Activated CD4-positive, alpha-beta memory T cell treated with anti-CD3 and anti-CD28 coated beads for 36 hours (primary cell): Measurements from ENCODE around the gene AFG3L2. TPM values are rescaled to one million over a fixed set of nuclear protein-coding genes. Genes with fewer than 3 reads are reported as not detected.

ENCODE experiments used
- CTCF ChIA-PET: fragments of 350-600 bp; sonication (Branson Sonifier 250); formaldehyde crosslinking; loops from one replicate; lab custom pipeline; 2021; ENCODE audit warnings: antibody characterized with exemption, inconsistent platforms; lab: Charles Lee
- POLR2A ChIA-PET: fragments of 350-600 bp; sonication (Branson Sonifier 250); formaldehyde crosslinking; loops from one replicate; lab custom pipeline; 2021; ENCODE audit warnings: antibody characterized with exemption; lab: Charles Lee
- DNase-seq: peaks from one replicate; pipeline ENCODE4 v3.0.0-alpha.2; 2020
- H3K27ac Mint-ChIP-seq: one replicate; pipeline ENCODE4 v1.8.0; 2021; ENCODE audit warnings: mixed read lengths
- H3K27me3 Mint-ChIP-seq: one replicate; pipeline ENCODE4 v1.8.0; 2021; ENCODE audit warnings: mixed read lengths
- H3K36me3 Mint-ChIP-seq: one replicate; pipeline ENCODE4 v1.8.0; 2021; ENCODE audit warnings: mixed read lengths
- H3K4me1 Mint-ChIP-seq: one replicate; pipeline ENCODE4 v1.8.0; 2021; ENCODE audit warnings: low read depth, mixed read lengths
- H3K4me3 Mint-ChIP-seq: one replicate; pipeline ENCODE4 v1.8.0; 2021; ENCODE audit warnings: mild to moderate bottlenecking, mixed read lengths
- H3K9me3 Mint-ChIP-seq: one replicate; pipeline ENCODE4 v1.8.0; 2021; ENCODE audit warnings: mixed read lengths
- intact Hi-C: fragments of 100-400 bp; cut with micrococcal nuclease; formaldehyde crosslinking; loops from one replicate; pipeline ENCODE4 v1.15.1; 2023
- total RNA-seq, 2 experiments: library from RNA; stranded (reverse); gene quantifications; one replicate each; pipeline ENCODE4 v1.2.3, GENCODE V29; 2021

AFG3L2 gene
- total RNA-seq, 2 experiments from 2014 or later = 45.2 to 48.8 TPM

- DNase-seq = no peak
- no peaks in the 10 kb centered on the region for H3K9me3 Mint-ChIP-seq
- no peaks in the 10 kb centered on the region for H3K36me3 Mint-ChIP-seq
- CTCF ChIA-PET = interaction anchor here (1.6 kb wide), 1 partner anchor 14 kb away, joined by 3 read pairs; no protein-coding TSS in a partner anchor
- H3K4me3 Mint-ChIP-seq = no peak overlapping the region
- H3K27ac Mint-ChIP-seq = no peak overlapping the region
- intact Hi-C loops = no loop called here
- no peaks in the 10 kb centered on the region for H3K4me1 Mint-ChIP-seq
- peaks cover 11% of the 10 kb centered on the region for H3K27me3 Mint-ChIP-seq
- POLR2A ChIA-PET = no interaction called here
These were observed 97.1 kb downstream of the AFG3L2 start for GRCh38 chr18:12279781-12280531.

Other genes starting within 250 kb of the AFG3L2 start
- not detected for gene CIDEA, start 122.9 kb downstream of the AFG3L2 start, total RNA-seq
- gene TUBB6, start 69.0 kb downstream of the AFG3L2 start, total RNA-seq = 1 to 10 TPM; 6.7 to 7.5 TPM
- gene PRELID3A, start 30.7 kb upstream of the AFG3L2 start, total RNA-seq = 1 to 10 TPM; 1.8 to 3.4 TPM